ENCODE data around the gene ZBTB7C. TPM values are rescaled to one million over a fixed set of nuclear protein-coding genes. Genes with fewer than 3 reads are reported as not detected.

The ZBTB7C gene
- total RNA-seq, 4 donors from 2014 or later = 38.2 to 92.3 (median 52.4) TPM

DNA sequence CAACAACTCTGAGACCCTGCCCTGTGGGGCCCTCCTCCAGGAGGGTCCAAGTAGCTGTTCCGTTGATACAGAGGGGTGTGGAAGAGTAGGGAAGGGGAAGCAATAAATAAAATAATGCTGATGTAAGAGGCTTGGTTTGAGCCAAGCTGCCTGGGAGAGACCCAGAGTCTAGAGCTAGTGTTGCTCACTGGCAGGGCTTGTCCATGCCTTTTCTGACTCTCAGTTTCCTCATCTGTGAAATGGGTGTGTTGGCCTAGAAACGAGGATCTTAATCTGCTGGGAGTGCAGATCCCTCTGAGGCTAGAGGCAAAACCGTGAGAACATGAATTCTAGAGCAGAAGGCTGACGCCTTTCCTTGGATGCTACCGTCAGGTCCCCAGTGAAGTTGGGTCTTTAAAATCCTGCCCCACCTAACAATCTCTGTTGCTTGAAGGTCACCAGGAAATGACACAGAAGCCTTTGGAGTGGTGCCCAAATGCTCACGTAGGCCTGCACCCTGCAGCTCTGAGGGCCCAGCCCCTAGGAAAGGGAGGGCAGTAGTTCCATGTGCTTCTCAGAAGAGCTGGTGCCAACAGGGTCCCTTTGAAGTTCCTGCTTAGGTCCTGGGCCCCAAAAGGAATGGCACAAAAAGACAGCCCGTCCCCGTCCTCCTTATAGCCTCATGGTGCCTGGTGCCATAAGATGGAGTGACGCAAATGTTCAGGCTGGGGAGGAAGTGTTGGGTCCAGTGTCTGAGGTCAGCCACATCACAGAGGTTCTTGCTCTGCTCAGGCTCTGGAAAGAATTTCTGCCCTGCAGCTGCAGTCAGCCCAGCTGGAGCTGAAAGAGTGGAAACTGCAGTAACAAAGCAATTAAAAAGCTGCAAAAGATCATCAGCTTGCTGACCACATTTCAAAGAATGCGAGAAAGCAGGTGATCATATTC lies 405.5 kb downstream of the ZBTB7C start:
- Histone ChIP-seq H3K27ac (peak overlapping the region in 1 of 4 donors; percentile 52), H3K4me3 (no peak overlapping the region), H3K36me3 (no peaks in the 10 kb centered on the region), H3K4me1 (peaks cover 0 to 18% (median 4%) of the 10 kb centered on the region in 3 donors), H3K9me3 (no peaks in the 10 kb centered on the region), H3K27me3 (peaks cover 0 to 12% (median 0%) of the 10 kb centered on the region in 4 donors)
- no peak for TF ChIP-seq POLR2A (IDR thresholded peaks at IDR 0.05)
- TF ChIP-seq, protein P1, sequence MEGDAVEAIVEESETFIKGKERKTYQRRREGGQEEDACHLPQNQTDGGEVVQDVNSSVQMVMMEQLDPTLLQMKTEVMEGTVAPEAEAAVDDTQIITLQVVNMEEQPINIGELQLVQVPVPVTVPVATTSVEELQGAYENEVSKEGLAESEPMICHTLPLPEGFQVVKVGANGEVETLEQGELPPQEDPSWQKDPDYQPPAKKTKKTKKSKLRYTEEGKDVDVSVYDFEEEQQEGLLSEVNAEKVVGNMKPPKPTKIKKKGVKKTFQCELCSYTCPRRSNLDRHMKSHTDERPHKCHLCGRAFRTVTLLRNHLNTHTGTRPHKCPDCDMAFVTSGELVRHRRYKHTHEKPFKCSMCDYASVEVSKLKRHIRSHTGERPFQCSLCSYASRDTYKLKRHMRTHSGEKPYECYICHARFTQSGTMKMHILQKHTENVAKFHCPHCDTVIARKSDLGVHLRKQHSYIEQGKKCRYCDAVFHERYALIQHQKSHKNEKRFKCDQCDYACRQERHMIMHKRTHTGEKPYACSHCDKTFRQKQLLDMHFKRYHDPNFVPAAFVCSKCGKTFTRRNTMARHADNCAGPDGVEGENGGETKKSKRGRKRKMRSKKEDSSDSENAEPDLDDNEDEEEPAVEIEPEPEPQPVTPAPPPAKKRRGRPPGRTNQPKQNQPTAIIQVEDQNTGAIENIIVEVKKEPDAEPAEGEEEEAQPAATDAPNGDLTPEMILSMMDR (IDR thresholded peaks at IDR 0.05) = no peak
- 59 to 82% methylated on average over 6 to 10 of the region's 10 CpGs for WGBS, 2 donors
- DNase-seq = no peak
- intact Hi-C loops (cut with DNase I) = no loop called here

DNA sequence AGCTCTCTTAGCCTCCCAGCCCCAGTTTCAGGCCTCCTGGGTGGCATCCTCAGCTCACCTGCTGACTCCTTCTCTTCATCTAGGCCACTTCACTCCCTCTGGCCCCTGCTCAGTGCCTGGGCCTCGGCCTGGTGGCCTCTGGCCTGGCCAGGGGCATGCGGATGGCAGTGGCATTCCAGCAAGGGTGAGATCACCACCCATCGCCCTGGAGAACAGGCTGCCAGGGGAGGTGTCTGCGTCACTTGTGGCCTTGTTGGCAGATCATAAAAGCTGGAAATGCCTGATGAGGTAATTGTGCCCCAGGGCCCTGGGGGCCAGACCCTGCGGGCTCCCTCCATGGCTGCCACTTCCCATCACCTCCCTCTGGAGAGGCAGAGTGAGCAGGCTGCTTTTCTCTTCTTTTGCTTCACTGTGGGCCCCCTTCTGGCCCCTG lies 406.2 kb downstream of the ZBTB7C start:
- no peak for DNase-seq
- Histone ChIP-seq H3K9me3 (no peaks in the 10 kb centered on the region), H3K4me1 (peaks cover 0 to 11% (median 3%) of the 10 kb centered on the region in 3 donors), H3K27ac (peak overlapping the region in 1 of 4 donors; percentile 52), H3K27me3 (peaks cover 0 to 8% (median 0%) of the 10 kb centered on the region in 4 donors), H3K36me3 (no peaks in the 10 kb centered on the region), H3K4me3 (no peak overlapping the region)
- 40 to 50% methylated on average over 1 to 2 of the region's 5 CpGs for WGBS, 2 donors
- intact Hi-C loops (cut with DNase I) = no loop called here
- TF ChIP-seq POLR2A (IDR thresholded peaks at IDR 0.05) = no peak
- TF ChIP-seq, protein P1 (IDR thresholded peaks at IDR 0.05) = no peak

DNA sequence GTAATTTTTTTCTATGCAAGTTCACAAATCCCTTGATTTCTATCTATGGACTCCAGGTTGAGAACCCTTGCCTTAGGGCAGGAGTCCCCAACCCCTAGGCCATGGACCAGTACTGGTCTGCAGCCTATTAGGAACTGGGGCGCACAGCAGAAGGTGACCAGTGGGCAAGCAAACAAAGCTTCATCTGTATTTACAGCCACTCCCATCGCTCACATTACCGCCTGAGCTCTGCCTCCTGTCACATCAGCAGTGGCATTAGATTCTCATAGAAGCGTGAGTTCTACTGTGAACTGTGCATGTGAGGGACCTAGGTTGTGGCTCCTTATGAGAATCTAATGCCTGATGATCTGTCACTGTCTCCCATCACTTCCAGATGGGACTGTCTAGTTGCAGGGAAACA lies 408.5 kb downstream of the ZBTB7C start:
- Histone ChIP-seq H3K4me3 (no peak overlapping the region), H3K4me1 (peaks cover 0 to 12% (median 0%) of the 10 kb centered on the region in 3 donors), H3K36me3 (no peaks in the 10 kb centered on the region), H3K9me3 (peaks cover 0 to 7% (median 6%) of the 10 kb centered on the region in 3 donors), H3K27me3 (peaks cover 0 to 3% (median 0%) of the 10 kb centered on the region in 4 donors), H3K27ac (no peak overlapping the region)
- no peak for TF ChIP-seq POLR2A (IDR thresholded peaks at IDR 0.05)
- TF ChIP-seq, protein P1 (IDR thresholded peaks at IDR 0.05) = no peak
- intact Hi-C loops (cut with DNase I) = no loop called here
- WGBS, 2 donors = 95 to 98% methylated on average over 4 of the region's 4 CpGs
- DNase-seq = no peak

DNA sequence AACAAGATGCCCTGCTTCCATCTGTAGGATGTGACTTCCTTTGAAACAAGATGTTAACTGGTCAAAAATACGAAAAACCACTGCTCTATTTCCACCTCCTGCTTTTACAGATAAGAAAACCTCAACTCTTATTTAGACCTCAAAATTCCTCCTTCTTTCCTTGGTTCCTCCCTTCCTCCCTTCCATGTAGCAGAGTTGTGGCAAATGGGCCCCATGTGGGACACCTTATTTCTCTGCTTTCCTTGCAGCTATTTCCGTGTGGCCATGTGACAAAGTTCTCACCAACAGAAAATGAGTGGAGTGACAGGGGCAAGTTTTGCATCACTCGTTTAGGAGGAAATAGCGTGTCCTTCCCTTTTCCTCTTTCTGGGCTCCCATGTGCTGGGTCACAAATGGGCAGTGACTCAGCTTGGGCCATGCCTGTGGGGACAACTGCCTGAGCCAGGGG lies 409.4 kb downstream of the ZBTB7C start:
- intact Hi-C loops (cut with DNase I) = no loop called here
- no peaks in the 10 kb centered on the region for H3K36me3 ChIP-seq
- H3K27ac ChIP-seq = no peak overlapping the region
- TF ChIP-seq, protein P1 (IDR thresholded peaks at IDR 0.05) = no peak
- no peak for TF ChIP-seq POLR2A (IDR thresholded peaks at IDR 0.05)
- DNase-seq = no peak
- 75 to 77% methylated on average over 4 of the region's 4 CpGs for WGBS, 2 donors
- H3K27me3 ChIP-seq = peaks cover 0 to 3% (median 0%) of the 10 kb centered on the region in 4 donors
- H3K4me3 ChIP-seq = no peak overlapping the region
- H3K9me3 ChIP-seq = peaks cover 0 to 7% (median 6%) of the 10 kb centered on the region in 3 donors
- peaks cover 0 to 12% (median 0%) of the 10 kb centered on the region in 3 donors for H3K4me1 ChIP-seq

DNA sequence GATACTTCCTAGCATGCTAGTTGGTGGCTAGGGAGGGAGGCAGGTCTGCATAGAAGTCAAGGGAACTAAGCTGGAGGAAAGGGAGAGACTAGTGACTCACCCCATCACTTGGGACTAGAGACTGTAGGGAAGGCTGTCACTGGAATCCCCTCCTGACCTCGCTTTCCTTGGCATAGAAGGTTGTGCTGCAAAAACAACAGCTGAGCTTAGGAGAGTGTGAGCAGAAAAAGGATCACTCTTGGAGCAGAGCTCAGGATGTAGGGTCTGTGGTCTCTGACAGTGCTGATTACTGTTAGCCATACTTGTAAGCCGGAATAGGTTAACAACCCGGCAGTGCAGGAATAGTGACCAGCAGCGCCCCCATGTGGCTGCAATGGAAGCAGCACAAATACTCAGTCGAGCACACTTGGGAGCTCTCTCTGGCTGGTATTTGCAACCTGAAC lies 411.8 kb downstream of the ZBTB7C start:
- H3K27me3 ChIP-seq = peaks cover 0 to 26% (median 0%) of the 10 kb centered on the region in 4 donors
- intact Hi-C loops (cut with DNase I) = no loop called here

More for the DNA sequence above, 411.8 kb downstream of the ZBTB7C start:
- TF ChIP-seq, protein P1 (IDR thresholded peaks at IDR 0.05) = peak in 3 of 6 experiments; percentile 13 to 45 (median 33)
- TF ChIP-seq POLR2A (IDR thresholded peaks at IDR 0.05) = no peak
- WGBS, 2 donors = 63 to 69% methylated on average over 5 of the region's 5 CpGs
- DNase-seq = no peak
- no peaks in the 10 kb centered on the region for H3K36me3 ChIP-seq
- H3K27ac ChIP-seq = no peak overlapping the region
- peaks cover 0 to 7% (median 6%) of the 10 kb centered on the region in 3 donors for H3K9me3 ChIP-seq
- peaks cover 0 to 6% (median 0%) of the 10 kb centered on the region in 3 donors for H3K4me1 ChIP-seq
- no peak overlapping the region for H3K4me3 ChIP-seq

Measured in esophagus squamous epithelium (tissue), 5 donors.